ENCODE data around the gene IL5.

DNA sequence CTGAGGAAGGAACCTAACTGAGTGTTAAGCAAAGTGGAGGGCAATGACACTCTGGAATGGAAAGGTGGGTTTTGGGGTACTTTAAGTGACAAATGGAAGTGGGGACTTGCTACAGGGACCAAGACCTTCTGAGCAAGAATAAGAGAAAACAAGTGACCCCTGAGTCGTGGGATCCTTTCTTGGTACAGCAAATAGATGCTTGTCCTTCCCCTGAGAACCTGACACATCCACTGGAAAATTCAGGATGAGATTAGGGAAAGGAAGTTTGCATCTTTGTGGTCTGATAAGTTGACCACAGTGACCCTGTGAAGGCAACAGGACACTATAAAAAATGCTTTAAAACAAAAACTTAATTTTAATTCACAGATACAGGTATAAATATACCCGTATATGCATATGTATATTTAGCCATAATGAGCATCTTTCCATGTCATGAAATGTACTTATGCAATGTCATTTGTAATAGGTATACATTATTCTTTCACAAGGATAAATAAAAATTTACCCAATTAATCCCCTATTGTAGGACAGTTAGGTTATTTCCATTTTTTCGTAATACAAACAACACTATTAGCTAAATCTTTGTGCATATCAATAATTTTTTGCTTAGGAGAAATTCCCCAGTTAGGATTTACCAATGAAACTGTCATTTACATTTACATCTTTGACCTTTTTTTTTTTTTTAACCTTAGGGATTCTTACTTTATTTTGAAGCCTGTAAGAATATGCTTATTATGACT is 50.8 kb downstream of the IL5 start:
- TF ChIP-seq POLR2A (IDR thresholded peaks at IDR 0.05), result no peak
- TF ChIP-seq, protein P1, sequence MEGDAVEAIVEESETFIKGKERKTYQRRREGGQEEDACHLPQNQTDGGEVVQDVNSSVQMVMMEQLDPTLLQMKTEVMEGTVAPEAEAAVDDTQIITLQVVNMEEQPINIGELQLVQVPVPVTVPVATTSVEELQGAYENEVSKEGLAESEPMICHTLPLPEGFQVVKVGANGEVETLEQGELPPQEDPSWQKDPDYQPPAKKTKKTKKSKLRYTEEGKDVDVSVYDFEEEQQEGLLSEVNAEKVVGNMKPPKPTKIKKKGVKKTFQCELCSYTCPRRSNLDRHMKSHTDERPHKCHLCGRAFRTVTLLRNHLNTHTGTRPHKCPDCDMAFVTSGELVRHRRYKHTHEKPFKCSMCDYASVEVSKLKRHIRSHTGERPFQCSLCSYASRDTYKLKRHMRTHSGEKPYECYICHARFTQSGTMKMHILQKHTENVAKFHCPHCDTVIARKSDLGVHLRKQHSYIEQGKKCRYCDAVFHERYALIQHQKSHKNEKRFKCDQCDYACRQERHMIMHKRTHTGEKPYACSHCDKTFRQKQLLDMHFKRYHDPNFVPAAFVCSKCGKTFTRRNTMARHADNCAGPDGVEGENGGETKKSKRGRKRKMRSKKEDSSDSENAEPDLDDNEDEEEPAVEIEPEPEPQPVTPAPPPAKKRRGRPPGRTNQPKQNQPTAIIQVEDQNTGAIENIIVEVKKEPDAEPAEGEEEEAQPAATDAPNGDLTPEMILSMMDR (IDR thresholded peaks at IDR 0.05), result no peak
